HepG2 (cell line): ENCODE data around the gene ITM2B. TPM values are rescaled to one million over a fixed set of nuclear protein-coding genes. Genes with fewer than 3 reads are reported as not detected.
A peak's percentile ranks its signal among the peaks of the same experiment; 100 is the strongest.

Experiments used
- BCL6 ChIP-seq: IDR thresholded peaks from 2 replicates; pipeline ENCODE4 v1.6.1; 2016; ENCODE audit warnings: missing genetic modification reagents, missing compliant biosample characterization
- BRF2 ChIP-seq: sonication (generic); formaldehyde crosslinking; IDR thresholded peaks from 2 replicates; pipeline ENCODE4 v1.8.1; 2022; ENCODE audit warnings: mild to moderate bottlenecking, missing genetic modification reagents
- CBX5 ChIP-seq: sonication (generic); formaldehyde crosslinking; IDR thresholded peaks from 2 replicates; pipeline ENCODE4 v1.4.0; 2020; ENCODE audit warnings: missing genetic modification reagents, borderline replicate concordance
- CCDC6 ChIP-seq: sonication (generic); formaldehyde crosslinking; IDR thresholded peaks from 2 replicates; pipeline ENCODE4 v1.8.1; 2022; ENCODE audit warnings: mild to moderate bottlenecking, missing genetic modification reagents, moderate library complexity
- CREB1 ChIP-seq, 2 experiments: fragments of 450-650 bp in 1 of 2; IDR thresholded peaks; 2 replicates each; pipeline ENCODE4 v1.6.1; 2016 to 2017; ENCODE audit warnings: control low read depth in 1 of 2, mild to moderate bottlenecking in 1 of 2, missing compliant biosample characterization in 1 of 2, missing genetic modification characterization in 1 of 2
- FOXA3 ChIP-seq: IDR thresholded peaks from 2 replicates; pipeline ENCODE4 v1.6.1; 2016; ENCODE audit warnings: missing genetic modification reagents, missing compliant biosample characterization
- GTF3A ChIP-seq: sonication (generic); formaldehyde crosslinking; conservative IDR thresholded peaks from 2 replicates; pipeline ENCODE4 v1.4.0; 2020; ENCODE audit warnings: mild to moderate bottlenecking, missing genetic modification reagents
- KAT2B ChIP-seq: fragments of 150-350 bp; IDR thresholded peaks from 2 replicates; pipeline ENCODE4 v1.6.1; 2014; ENCODE audit warnings: low read depth, low read length, borderline replicate concordance
- KDM4B ChIP-seq: sonication (generic); formaldehyde crosslinking; IDR thresholded peaks from 2 replicates; pipeline ENCODE4 v1.4.0; 2020; ENCODE audit warnings: missing genetic modification reagents
- KDM5B ChIP-seq: sonication (generic); formaldehyde crosslinking; IDR thresholded peaks from 2 replicates; pipeline ENCODE4 v1.4.0; 2020; ENCODE audit warnings: missing genetic modification reagents, mild to moderate bottlenecking, borderline replicate concordance
- MED1 ChIP-seq: sonication (generic); formaldehyde crosslinking; IDR thresholded peaks from 2 replicates; pipeline ENCODE4 v1.4.0; 2020; ENCODE audit warnings: missing genetic modification reagents
- NAIF1 ChIP-seq: sonication (generic); formaldehyde crosslinking; IDR thresholded peaks from 2 replicates; pipeline ENCODE4 v1.5.0; 2020; ENCODE audit warnings: mild to moderate bottlenecking, missing genetic modification reagents, borderline replicate concordance
- POGZ ChIP-seq: sonication (generic); formaldehyde crosslinking; IDR thresholded peaks from 2 replicates; pipeline ENCODE4 v1.4.0; 2020; ENCODE audit warnings: mild to moderate bottlenecking, missing genetic modification reagents
- RARG ChIP-seq: sonication (generic); formaldehyde crosslinking; IDR thresholded peaks from 2 replicates; pipeline ENCODE4 v1.4.0; 2020; ENCODE audit warnings: low read depth, mild to moderate bottlenecking, missing genetic modification reagents
- RBAK ChIP-seq: sonication (generic); formaldehyde crosslinking; IDR thresholded peaks from 2 replicates; pipeline ENCODE4 v1.5.1; 2020; ENCODE audit warnings: mild to moderate bottlenecking, missing genetic modification reagents
- RFXANK ChIP-seq: IDR thresholded peaks from 2 replicates; pipeline ENCODE4 v1.6.1; 2016
- SETDB1 ChIP-seq: sonication (generic); formaldehyde crosslinking; IDR thresholded peaks from 2 replicates; pipeline ENCODE4 v1.5.1; 2020; ENCODE audit warnings: missing genetic modification reagents, mild to moderate bottlenecking, borderline replicate concordance
- SOX5 ChIP-seq: IDR thresholded peaks from 2 replicates; pipeline ENCODE4 v1.6.1; 2016; ENCODE audit warnings: borderline replicate concordance
- SOX6 ChIP-seq, 2 experiments: fragments of 450-650 bp in 1 of 2; sonication (generic) in 1 of 2; formaldehyde crosslinking in 1 of 2; IDR thresholded peaks; 2 replicates each; pipeline versions ENCODE4 v1.4.0 to v1.6.1; 2017 to 2020; ENCODE audit warnings: antibody characterized with exemption in 1 of 2, mild to moderate bottlenecking in 1 of 2, missing genetic modification reagents in 1 of 2
- ZNF234 ChIP-seq: sonication (generic); formaldehyde crosslinking; conservative IDR thresholded peaks from 2 replicates; pipeline ENCODE4 v1.5.1; 2020; ENCODE audit warnings: mild to moderate bottlenecking, missing genetic modification reagents
- ZNF333 ChIP-seq: sonication (generic); formaldehyde crosslinking; IDR thresholded peaks from 2 replicates; pipeline ENCODE4 v1.4.0; 2020; ENCODE audit warnings: mild to moderate bottlenecking, missing genetic modification reagents, borderline replicate concordance
- ZNF543 ChIP-seq: sonication (generic); formaldehyde crosslinking; IDR thresholded peaks from 2 replicates; pipeline ENCODE4 v1.4.0; 2020; ENCODE audit warnings: mild to moderate bottlenecking, missing genetic modification reagents
- ZNF674 ChIP-seq: sonication (generic); formaldehyde crosslinking; IDR thresholded peaks from 2 replicates; pipeline ENCODE4 v1.5.0; 2020; ENCODE audit warnings: low read depth, mild to moderate bottlenecking, missing genetic modification reagents
- polyA plus RNA-seq, 8 experiments: library from polyadenylated mRNA; depleted of rRNA in 3 of 8; stranded (reverse) in 7 of 8; unstranded in 1 of 8; fragments of >200 nt; fragmentation: Illumina TruSeq in 4 of 8; extraction: Trizol in 4 of 8; gene quantifications; 2 replicates each; pipeline versions ENCODE4 v1.2.1 to v1.2.3, GENCODE V29; 2011 to 2016; ENCODE audit warnings: low read depth in 4 of 8, missing spikeins in 1 of 8, mixed read lengths in 1 of 8; ENCODE audit not compliant: insufficient read depth in 1 of 8
- total RNA-seq, 5 experiments: library from RNA; depleted of rRNA; stranded (reverse); fragments of >200 nt; fragmentation: Illumina TruSeq; extraction: Trizol; gene quantifications; 2 replicates each; pipeline ENCODE4 v1.2.3, GENCODE V29; 2016; ENCODE audit warnings: low read depth in 1 of 5
- TF ChIP-seq, protein P1 (sequence below): sonication (generic); formaldehyde crosslinking; IDR thresholded peaks from 2 replicates; pipeline ENCODE4 v1.5.1; 2020; ENCODE audit warnings: mild to moderate bottlenecking, missing genetic modification reagents, moderate library complexity
- TF ChIP-seq, protein P2 (sequence below): sonication (generic); formaldehyde crosslinking; IDR thresholded peaks from 2 replicates; pipeline ENCODE4 v1.4.0; 2020; ENCODE audit warnings: missing genetic modification reagents
- TF ChIP-seq, protein P3 (sequence below): sonication (generic); formaldehyde crosslinking; IDR thresholded peaks from 2 replicates; pipeline ENCODE4 v1.5.1; 2020; ENCODE audit warnings: mild to moderate bottlenecking, moderate library complexity, missing genetic modification reagents

ITM2B gene
- total and polyA plus RNA-seq, 2 of the 13 experiments (the other 11 are each of a cell fraction or from before 2014, with no cell fraction given) = 158 to 373 TPM

DNA sequence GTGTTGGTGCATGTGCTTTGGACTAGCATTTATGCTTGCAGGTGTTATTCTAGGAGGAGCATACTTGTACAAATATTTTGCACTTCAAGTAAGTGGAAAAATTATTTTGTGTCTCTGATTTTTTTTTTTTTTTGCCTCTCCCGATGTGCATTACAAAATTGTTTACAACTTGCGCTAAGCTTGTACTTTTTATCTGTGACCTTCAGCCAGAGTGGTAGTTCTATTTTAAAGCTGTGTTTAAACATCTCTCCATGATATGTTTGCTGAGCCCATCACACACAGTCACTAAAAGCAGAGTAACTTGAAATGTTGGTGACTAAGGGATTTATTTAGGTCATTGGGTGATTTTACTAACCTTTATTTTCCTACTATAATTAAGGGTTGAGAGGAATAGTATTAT lies 20.8 kb downstream of the ITM2B start (continued):
- TF ChIP-seq, protein P1, sequence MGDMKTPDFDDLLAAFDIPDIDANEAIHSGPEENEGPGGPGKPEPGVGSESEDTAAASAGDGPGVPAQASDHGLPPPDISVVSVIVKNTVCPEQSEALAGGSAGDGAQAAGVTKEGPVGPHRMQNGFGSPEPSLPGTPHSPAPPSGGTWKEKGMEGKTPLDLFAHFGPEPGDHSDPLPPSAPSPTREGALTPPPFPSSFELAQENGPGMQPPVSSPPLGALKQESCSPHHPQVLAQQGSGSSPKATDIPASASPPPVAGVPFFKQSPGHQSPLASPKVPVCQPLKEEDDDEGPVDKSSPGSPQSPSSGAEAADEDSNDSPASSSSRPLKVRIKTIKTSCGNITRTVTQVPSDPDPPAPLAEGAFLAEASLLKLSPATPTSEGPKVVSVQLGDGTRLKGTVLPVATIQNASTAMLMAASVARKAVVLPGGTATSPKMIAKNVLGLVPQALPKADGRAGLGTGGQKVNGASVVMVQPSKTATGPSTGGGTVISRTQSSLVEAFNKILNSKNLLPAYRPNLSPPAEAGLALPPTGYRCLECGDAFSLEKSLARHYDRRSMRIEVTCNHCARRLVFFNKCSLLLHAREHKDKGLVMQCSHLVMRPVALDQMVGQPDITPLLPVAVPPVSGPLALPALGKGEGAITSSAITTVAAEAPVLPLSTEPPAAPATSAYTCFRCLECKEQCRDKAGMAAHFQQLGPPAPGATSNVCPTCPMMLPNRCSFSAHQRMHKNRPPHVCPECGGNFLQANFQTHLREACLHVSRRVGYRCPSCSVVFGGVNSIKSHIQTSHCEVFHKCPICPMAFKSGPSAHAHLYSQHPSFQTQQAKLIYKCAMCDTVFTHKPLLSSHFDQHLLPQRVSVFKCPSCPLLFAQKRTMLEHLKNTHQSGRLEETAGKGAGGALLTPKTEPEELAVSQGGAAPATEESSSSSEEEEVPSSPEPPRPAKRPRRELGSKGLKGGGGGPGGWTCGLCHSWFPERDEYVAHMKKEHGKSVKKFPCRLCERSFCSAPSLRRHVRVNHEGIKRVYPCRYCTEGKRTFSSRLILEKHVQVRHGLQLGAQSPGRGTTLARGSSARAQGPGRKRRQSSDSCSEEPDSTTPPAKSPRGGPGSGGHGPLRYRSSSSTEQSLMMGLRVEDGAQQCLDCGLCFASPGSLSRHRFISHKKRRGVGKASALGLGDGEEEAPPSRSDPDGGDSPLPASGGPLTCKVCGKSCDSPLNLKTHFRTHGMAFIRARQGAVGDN (CRISPR knock-in tag) = no peak
- TF ChIP-seq BRF2 (CRISPR knock-in tag) (no peak), KAT2B (no peak), ZNF333 (no peak), KDM5B (CRISPR knock-in tag) (no peak), FOXA3 (CRISPR knock-in tag) (peak; percentile 79), CBX5 (CRISPR knock-in tag) (no peak), ZNF674 (CRISPR knock-in tag) (no peak), NAIF1 (CRISPR knock-in tag) (no peak), SOX5 (CRISPR knock-in tag) (peak; percentile 52; the same call in 1 of the 2 replicates), RBAK (CRISPR knock-in tag) (no peak), CCDC6 (CRISPR knock-in tag) (no peak), POGZ (CRISPR knock-in tag) (peak; percentile 40; the same call in 1 of the 2 replicates), KDM4B (CRISPR knock-in tag) (no peak), MED1 (CRISPR knock-in tag) (peak; percentile 48; the same call in 1 of the 2 replicates), GTF3A (CRISPR knock-in tag) (no peak), CREB1 (IDR thresholded peaks at IDR 0.05) (no peak), CREB1 (CRISPR knock-in tag; IDR thresholded peaks at IDR 0.05) (peak; percentile 48; the same call in 1 of the 2 replicates), SETDB1 (CRISPR knock-in tag) (no peak), RARG (CRISPR knock-in tag) (no peak), ZNF543 (CRISPR knock-in tag) (no peak), ZNF234 (CRISPR knock-in tag) (no peak), RFXANK (CRISPR knock-in tag) (no peak), BCL6 (CRISPR knock-in tag) (peak; percentile 51), SOX6 (IDR thresholded peaks at IDR 0.05) (no peak), SOX6 (CRISPR knock-in tag; IDR thresholded peaks at IDR 0.05) (peak; percentile 75)
- TF ChIP-seq, protein P2, sequence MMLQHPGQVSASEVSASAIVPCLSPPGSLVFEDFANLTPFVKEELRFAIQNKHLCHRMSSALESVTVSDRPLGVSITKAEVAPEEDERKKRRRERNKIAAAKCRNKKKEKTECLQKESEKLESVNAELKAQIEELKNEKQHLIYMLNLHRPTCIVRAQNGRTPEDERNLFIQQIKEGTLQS (CRISPR knock-in tag) = no peak
- TF ChIP-seq, protein P3, sequence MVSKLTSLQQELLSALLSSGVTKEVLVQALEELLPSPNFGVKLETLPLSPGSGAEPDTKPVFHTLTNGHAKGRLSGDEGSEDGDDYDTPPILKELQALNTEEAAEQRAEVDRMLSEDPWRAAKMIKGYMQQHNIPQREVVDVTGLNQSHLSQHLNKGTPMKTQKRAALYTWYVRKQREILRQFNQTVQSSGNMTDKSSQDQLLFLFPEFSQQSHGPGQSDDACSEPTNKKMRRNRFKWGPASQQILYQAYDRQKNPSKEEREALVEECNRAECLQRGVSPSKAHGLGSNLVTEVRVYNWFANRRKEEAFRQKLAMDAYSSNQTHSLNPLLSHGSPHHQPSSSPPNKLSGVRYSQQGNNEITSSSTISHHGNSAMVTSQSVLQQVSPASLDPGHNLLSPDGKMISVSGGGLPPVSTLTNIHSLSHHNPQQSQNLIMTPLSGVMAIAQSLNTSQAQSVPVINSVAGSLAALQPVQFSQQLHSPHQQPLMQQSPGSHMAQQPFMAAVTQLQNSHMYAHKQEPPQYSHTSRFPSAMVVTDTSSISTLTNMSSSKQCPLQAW (CRISPR knock-in tag) = no peak
